GM12891 (cell line): ENCODE measurements around the gene TMEM272.

ENCODE experiments used
- DNase-seq: peaks from one replicate; pipeline ENCODE4 v3.0.0; 2011; ENCODE audit warnings: low spot score; ENCODE audit not compliant: insufficient read length
- FAIRE-seq: peaks from 2 replicates; lab custom pipeline; 2011; peaks lifted over from hg19 to GRCh38; lab: Jason Lieb, UNC
- PAX5 ChIP-seq: IDR thresholded peaks from 2 replicates; pipeline ENCODE4 v1.6.1; 2011; ENCODE audit warnings: low read length, moderate library complexity, mild to moderate bottlenecking; ENCODE audit not compliant: insufficient read depth, severe bottlenecking
- POLR2A ChIP-seq: IDR thresholded peaks from 2 replicates; pipeline ENCODE4 v1.6.1; 2011; ENCODE audit warnings: low read depth, low read length, control low read depth
- POLR2AphosphoS5 ChIP-seq: IDR thresholded peaks from 2 replicates; pipeline ENCODE4 v1.6.1; 2011; ENCODE audit warnings: low read depth, low read length, control low read depth
- POU2F2 ChIP-seq: IDR thresholded peaks from 2 replicates; pipeline ENCODE4 v1.6.1; 2011; ENCODE audit warnings: low read depth, mild to moderate bottlenecking, control low read depth, low read length, moderate library complexity
- SPI1 ChIP-seq: IDR thresholded peaks from 2 replicates; pipeline ENCODE4 v1.6.1; 2011; ENCODE audit warnings: low read depth, low read length, control low read depth
- TAF1 ChIP-seq: IDR thresholded peaks from 2 replicates; pipeline ENCODE4 v1.6.1; 2011; ENCODE audit warnings: low read depth, low read length, control low read depth

The TMEM272 gene

DNA sequence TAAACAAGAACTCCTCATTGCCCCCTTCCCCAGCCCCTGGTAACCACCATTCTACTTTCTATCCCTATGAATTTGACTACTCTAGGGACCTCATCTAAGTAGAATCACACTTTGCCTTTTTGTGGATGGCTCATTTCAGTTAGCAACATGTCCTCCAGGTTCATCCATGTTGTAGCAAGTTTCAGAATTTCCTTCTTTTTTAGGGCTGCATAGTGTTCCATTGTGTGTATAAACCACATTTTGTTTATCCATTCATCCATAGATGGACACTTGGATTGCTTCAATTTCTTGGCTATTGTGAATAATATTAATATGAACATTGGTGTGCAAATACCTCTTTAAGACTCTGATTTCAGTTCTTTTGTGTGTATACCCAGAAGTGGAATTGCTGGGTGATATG lies 36.2 kb downstream of the TMEM272 start:
- FAIRE-seq = no peak

DNA sequence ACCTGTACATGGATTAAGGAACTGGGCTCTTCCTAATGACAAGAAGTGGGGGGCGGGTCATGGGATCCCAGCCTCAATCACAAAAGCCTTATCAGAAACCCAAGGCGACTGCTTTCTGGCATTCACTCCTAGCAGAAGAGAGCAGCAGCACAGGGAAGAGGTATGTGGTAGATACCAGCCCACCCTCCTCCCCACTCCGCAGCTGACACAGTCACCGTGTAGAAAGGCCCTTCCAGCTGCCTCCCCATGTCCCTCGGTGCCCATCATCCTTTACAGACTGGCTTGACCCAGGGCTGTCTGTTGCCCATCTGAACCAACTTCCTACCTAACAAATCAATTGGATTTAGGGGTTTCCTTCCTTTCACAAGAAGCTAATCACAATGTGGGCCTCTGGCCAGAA lies 37.9 kb downstream of the TMEM272 start:
- FAIRE-seq (no peak), DNase-seq (no peak)
- no peak for TF ChIP-seq PAX5
- no peak for TF ChIP-seq TAF1
- no peak for TF ChIP-seq SPI1
- no peak for TF ChIP-seq POLR2A
- TF ChIP-seq POLR2AphosphoS5 = no peak
- TF ChIP-seq POU2F2 = no peak

More for the DNA sequence above, 36.2 kb downstream of the TMEM272 start:
- TF ChIP-seq POLR2AphosphoS5 = no peak
- no peak for DNase-seq

DNA sequence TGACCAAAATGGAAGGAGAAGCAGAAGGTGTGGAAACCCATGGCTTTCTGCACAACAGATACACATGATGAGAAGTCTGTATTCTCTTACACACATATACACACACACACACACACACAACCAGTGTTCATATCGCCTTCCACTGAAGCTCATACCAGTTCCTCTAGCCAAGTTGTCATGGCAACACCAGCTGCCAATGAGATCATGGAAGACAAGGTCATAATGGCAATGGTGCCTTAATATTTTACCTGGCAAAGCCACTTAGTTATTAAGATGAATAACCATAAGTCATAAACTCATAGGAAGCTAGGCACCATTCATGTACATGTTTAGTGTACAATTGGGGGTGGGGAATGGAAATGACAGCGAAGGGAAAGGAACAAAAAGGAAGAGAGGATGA lies 38.4 kb downstream of the TMEM272 start:
- TF ChIP-seq SPI1 (0 out of 2 replicates have a peak, but pooled peaks have one; percentile 35), POLR2A (no peak), POLR2AphosphoS5 (no peak), TAF1 (no peak), POU2F2 (no peak), PAX5 (no peak)
- DNase-seq (no peak), FAIRE-seq (no peak)

DNA sequence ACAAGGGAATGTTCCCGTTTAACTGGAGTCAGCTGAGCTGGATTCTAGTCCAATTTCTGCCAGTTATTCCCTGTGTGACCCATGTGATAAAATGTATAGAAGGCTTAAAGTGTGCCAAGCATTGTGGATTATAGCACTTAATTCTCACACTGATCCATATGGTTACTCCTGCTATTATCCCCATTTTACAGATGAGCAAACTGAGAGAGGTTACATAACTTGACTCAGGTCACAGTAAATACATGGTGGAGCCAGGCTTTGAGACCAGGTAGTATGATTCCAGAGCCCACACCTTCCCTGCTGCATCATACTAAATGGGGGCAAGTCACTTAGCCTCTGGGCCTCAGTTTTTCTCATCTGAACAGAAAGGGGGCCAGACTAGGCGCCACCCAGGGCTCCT lies 39.1 kb downstream of the TMEM272 start:
- DNase-seq (no peak), FAIRE-seq (no peak)
- no peak for TF ChIP-seq SPI1
- TF ChIP-seq POU2F2 = no peak
- no peak for TF ChIP-seq POLR2A
- no peak for TF ChIP-seq PAX5
- no peak for TF ChIP-seq POLR2AphosphoS5
- TF ChIP-seq TAF1 = no peak

DNA sequence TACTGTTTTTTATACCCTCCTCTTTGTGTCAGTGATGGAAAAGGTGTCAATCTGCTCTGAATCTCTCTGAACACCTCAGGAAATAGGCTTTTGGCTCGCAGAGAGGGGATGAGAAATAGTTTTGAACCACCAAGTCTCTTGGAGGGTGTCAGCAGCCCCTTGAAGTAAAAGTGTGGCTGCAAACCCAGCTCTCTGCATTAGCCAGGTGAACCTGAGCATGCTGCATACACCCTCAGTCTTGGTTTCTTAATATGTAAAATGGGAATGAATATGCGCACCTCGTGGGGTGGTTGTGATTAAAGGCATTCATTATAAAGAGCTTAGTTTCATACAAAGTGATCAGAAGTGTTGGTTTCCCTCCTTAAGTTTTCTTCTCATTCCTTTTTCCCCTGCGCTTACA lies 39.7 kb downstream of the TMEM272 start:
- TF ChIP-seq POU2F2 (no peak), SPI1 (no peak), PAX5 (no peak), TAF1 (no peak), POLR2AphosphoS5 (no peak), POLR2A (no peak)
- DNase-seq (no peak), FAIRE-seq (no peak)

DNA sequence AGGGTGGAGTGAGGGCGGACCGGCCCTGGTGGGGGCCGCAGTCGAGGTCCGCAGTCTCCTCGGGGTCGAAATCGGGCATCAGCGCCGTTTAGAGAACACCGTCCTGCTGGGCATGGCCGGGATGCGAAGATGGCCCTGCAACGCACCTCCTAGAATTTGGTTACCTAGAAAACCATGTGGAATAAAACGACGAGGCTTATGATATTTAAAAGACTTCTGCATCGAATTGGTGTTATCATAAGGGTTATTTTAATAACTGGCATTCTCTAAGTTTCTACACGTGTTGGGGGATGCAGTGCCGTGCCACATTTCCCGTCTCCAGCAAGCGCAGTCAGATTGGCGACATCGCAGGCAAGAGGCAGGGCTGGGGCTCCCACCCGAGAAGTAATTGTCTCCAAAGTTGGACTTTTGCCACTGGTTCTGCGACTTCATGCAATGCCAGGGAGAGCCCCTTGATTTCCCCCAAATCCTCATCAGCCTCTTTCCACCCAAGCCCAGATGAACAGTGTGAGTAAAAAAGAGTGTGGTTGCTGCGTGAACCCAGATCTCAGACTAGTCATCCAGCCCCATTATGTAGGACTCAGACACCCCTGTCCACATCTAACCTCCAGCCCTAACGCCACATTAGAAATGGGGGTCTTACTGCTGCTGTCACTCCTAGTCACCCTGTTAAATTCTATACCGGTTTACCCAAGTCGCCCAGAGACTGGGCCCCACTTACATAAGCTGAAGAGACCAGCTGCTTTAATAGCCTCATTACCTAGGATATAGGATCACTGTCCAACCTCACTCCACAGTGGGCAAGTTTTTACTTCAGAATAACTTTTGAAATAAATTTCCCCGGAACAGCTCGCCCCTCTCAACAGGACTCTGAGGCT lies 40.4 kb downstream of the TMEM272 start:
- no peak for DNase-seq
- no peak for FAIRE-seq
- TF ChIP-seq PAX5 (no peak), SPI1 (no peak)

DNA sequence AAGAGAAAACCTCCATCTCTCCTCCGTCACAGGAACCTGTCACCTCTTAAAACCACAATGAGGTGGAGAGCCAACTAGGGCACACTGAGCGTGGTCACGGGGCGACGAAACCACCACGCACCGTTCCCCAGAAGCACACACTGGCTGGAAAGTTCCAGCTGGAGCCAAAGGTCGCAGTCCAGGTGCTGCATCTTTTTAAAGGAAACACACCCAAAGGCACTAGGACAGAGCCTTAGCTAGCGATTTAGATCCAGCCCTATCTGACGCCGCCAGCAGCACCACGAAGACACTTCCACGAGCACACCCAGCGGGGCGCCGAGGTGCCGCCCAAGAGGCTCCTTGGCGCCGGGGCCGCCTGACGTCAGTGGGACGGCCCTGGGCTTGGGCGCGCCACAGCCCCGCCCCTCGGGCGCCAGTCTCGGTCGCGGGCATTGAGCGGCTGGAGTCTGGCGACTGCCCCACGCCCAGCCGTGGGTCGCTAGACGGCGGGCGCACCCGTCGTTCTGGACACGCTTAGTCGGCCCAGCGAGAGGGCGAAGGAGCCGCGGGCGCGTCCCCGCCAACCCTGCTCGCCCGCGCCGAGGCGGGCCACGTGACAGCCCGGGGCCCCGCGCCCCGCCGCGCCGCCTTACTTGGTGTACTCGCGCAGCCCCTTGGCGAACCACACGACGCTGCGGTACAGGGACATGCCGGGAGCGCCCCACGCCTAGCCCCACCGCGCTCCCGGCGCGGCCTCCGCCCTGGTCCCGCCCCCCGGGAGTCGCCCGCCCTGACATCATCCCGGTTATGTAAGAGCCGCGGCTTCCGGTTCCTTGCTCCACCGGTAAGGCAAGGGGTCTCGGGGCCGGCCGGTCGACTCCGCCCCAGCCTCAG lies 41.3 kb downstream of the TMEM272 start, which contains the start of gene DHRS12:
TSS of gene DHRS12 (minus strand) at position 742 of the 873 bp plus-strand sequence. CDS start 4,504 bp downstream, outside the sequence.
- DNase-seq (peak; percentile 86), FAIRE-seq (peak; percentile 89)
- TF ChIP-seq TAF1 (peak; percentile 24), POU2F2 (peak; percentile 13; the same call in 1 of the 2 replicates), POLR2AphosphoS5 (no peak; the same call in none of the 2 replicates), SPI1 (0 out of 2 replicates have a peak, but pooled peaks have one; percentile 15), PAX5 (no peak), POLR2A (peak; percentile 59)

DNA sequence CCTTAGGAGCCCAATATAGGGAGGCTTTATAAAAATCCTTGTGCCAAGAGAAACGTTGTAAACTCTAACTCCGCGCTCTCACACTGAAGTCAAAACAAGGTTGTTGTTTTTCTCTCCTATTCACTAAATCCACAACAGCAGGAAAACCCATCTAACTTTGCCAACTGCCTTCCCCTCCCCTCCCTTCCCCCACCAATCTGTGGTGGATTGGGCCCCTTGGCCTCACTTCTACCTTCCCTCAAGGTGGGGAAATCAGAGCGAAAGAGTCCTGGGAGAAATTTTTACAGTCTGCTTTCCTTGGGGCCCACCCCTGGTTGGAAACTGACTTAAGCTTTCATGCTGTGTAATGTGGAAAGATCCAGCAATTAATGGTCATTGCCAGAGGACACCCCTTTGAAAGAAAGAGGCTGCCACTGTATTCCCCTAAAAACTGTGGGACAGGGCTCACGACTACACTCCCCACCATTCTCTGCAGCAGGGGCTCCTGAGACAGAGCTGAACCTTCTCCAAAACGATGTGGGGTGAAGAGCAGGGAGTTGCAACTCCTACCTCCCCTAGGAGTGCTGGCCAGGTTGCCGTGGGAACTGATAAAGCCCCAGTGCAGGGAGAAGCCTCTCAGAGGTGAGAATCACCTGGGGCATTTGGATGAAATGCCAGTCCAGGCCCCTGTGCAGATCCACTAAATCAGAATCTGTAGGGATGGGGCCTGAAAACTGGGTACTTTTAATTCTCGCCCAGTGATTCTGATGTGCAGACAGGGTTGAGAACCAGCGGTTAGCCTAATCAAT lies 42.2 kb downstream of the TMEM272 start:
- no peak for DNase-seq
- no peak for TF ChIP-seq POLR2AphosphoS5
- no peak for TF ChIP-seq PAX5
- TF ChIP-seq SPI1 = no peak
- TF ChIP-seq POU2F2 = no peak
- no peak for TF ChIP-seq TAF1
- no peak for TF ChIP-seq POLR2A
- FAIRE-seq = no peak

DNA sequence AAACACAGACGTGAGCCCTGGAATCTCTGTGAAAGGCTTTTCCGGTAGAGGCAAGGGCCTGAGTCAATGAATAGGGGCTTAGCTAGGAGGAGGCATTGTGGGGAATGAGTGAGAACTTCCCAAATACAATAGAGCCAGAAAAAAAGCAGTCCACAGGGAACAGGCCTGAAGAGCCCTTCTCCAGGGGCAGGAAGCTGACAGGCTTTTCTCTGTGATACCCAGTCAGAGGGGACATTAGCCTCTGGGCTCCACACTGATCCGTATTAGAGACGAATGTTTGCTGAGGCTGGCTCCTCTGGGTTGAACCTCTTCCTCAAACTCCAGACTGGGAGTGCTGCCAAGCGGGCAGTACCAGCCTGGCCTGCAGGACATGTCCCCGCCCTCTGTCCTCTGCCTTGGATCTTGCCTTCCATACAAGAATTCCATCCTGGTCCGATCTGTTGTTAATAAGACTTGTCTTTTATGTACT lies 43.3 kb downstream of the TMEM272 start:
- no peak for FAIRE-seq
- DNase-seq = no peak
- no peak for TF ChIP-seq PAX5
- TF ChIP-seq POU2F2 = no peak
- TF ChIP-seq POLR2AphosphoS5 = no peak
- no peak for TF ChIP-seq TAF1
- no peak for TF ChIP-seq POLR2A
- no peak for TF ChIP-seq SPI1
